Prostate gland (tissue), 2 donors: ENCODE data around the gene DLGAP1.

Experiments
- POLR2A ChIP-seq: fragments of 450-650 bp; IDR thresholded peaks from one replicate; pipeline ENCODE4 v1.6.1; 2016; ENCODE audit warnings: antibody characterized with exemption, mild to moderate bottlenecking
- POLR2AphosphoS5 ChIP-seq: sonication (generic); formaldehyde crosslinking; IDR thresholded peaks from one replicate; pipeline ENCODE4 v1.6.1; 2017; ENCODE audit warnings: antibody characterized with exemption
- TF ChIP-seq, protein P1 (sequence below), 4 experiments: fragments of 200-600 bp in 2 of 4; fragments of 450-650 bp in 2 of 4; sonication (generic) in 2 of 4; IDR thresholded peaks; 1 replicate in 3 of 4; 2 replicates in 1 of 4; pipeline ENCODE4 v1.5.1; 2016 to 2019; ENCODE audit warnings: antibody characterized with exemption in 4 of 4, mild to moderate bottlenecking in 2 of 4, moderate library complexity in 2 of 4

DNA sequence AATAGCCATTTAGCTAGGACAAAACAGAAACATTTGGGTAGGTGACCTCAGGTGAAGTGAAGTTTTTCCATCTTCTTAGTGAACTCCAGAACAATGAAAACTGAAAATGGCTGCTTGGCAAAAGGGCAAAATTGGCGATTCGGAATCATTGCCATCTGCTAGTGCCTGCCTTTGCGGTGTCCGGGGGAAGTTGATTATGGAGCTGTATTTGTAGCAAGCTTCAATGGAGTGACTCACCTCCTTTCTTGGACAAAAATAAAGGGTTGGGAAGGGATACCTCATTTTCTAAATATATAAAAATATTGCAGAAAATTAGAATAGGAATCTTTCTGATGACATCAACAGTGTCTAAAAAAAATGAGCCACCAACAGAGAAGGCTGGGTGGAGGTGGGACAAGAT is 544.6 kb downstream of the DLGAP1 start:
- no peak for TF ChIP-seq POLR2A
- TF ChIP-seq, protein P1, sequence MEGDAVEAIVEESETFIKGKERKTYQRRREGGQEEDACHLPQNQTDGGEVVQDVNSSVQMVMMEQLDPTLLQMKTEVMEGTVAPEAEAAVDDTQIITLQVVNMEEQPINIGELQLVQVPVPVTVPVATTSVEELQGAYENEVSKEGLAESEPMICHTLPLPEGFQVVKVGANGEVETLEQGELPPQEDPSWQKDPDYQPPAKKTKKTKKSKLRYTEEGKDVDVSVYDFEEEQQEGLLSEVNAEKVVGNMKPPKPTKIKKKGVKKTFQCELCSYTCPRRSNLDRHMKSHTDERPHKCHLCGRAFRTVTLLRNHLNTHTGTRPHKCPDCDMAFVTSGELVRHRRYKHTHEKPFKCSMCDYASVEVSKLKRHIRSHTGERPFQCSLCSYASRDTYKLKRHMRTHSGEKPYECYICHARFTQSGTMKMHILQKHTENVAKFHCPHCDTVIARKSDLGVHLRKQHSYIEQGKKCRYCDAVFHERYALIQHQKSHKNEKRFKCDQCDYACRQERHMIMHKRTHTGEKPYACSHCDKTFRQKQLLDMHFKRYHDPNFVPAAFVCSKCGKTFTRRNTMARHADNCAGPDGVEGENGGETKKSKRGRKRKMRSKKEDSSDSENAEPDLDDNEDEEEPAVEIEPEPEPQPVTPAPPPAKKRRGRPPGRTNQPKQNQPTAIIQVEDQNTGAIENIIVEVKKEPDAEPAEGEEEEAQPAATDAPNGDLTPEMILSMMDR (IDR thresholded peaks at IDR 0.05), result no peak
- no peak for TF ChIP-seq POLR2AphosphoS5
